Brain microvascular endothelial cell (primary cell): Measurements from ENCODE around the gene CTCF.

Experiments used
- DNase-seq: peaks from one replicate; pipeline ENCODE4 v3.0.0-alpha.2; 2020
- H3K27ac ChIP-seq: fragments of 250-450 bp; sonication (Bioruptor Pico); 2 replicates; pipeline ENCODE4 v1.5.1; 2020; ENCODE audit warnings: mild to moderate bottlenecking, moderate library complexity
- H3K27me3 ChIP-seq: fragments of 250-450 bp; sonication (Bioruptor Pico); replicated peaks from 2 replicates; pipeline ENCODE4 v1.5.1; 2020; ENCODE audit warnings: mild to moderate bottlenecking
- H3K36me3 ChIP-seq: fragments of 250-450 bp; sonication (Bioruptor Pico); replicated peaks from 2 replicates; pipeline ENCODE4 v1.5.1; 2020; ENCODE audit warnings: mild to moderate bottlenecking
- H3K4me3 ChIP-seq: 2 replicates; pipeline ENCODE4 v1.5.1; 2011; ENCODE audit warnings: low read depth, mild to moderate bottlenecking, control low read depth, low read length, moderate library complexity
- CTCF ChIP-seq: IDR thresholded peaks from 2 replicates; pipeline ENCODE4 v1.5.1; 2011; ENCODE audit warnings: low read depth, mild to moderate bottlenecking, moderate library complexity, low read length, control low read depth, inconsistent platforms; ENCODE audit errors: missing control alignments
- in situ Hi-C: cut with HindIII; loops from 2 replicates; pipeline ENCODE4 v1.10.0; 2017; ENCODE audit warnings: low sequenced_read_pairs, low pct_ligation_motif_present

Gene CTCF

GRCh38 chr16:67598527-67598926, 36.2 kb downstream of the CTCF start:
- in situ Hi-C loops: no loop called here
- no peak overlapping the region for H3K27ac ChIP-seq
- no peak for DNase-seq
- no peaks in the 10 kb centered on the region for H3K36me3 ChIP-seq
- H3K4me3 ChIP-seq: no peak overlapping the region
- H3K27me3 ChIP-seq: no peaks in the 10 kb centered on the region
- TF ChIP-seq CTCF: no peak

- H3K36me3 ChIP-seq: no peaks in the 10 kb centered on the region
- no peak overlapping the region for H3K27ac ChIP-seq
- no peak for DNase-seq
- TF ChIP-seq CTCF: no peak
- no peak overlapping the region for H3K4me3 ChIP-seq
- in situ Hi-C loops: no loop called here
- H3K27me3 ChIP-seq: no peaks in the 10 kb centered on the region
Measured at GRCh38 chr16:67605641-67606040, 43.3 kb downstream of the CTCF start.

- peaks cover 7% of the 10 kb centered on the region for H3K36me3 ChIP-seq
- no peaks in the 10 kb centered on the region for H3K27me3 ChIP-seq
Measured at GRCh38 chr16:67606632-67607031, 44.3 kb downstream of the CTCF start.

DNA sequence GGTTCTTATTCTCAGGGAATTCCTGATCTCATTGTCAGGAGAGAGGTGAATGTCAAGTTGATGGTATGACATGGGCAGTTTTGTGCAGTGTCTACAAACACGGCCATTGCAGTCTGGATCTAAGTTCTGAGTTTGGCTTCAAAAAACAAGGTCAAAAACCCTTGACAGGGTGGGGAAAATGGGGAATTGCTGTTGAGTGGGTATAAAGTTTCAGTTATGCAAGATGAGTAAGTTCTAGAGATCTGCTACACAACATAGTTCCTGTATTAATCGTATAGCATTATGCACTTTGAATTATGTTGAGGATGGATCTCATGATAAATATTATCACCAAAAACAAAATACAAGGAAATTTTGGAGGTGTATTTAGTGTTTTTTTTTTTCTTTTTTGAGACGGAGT, 46.0 kb downstream of the CTCF start:
- no peaks in the 10 kb centered on the region for H3K27me3 ChIP-seq
- no peak overlapping the region for H3K4me3 ChIP-seq
- H3K27ac ChIP-seq: no peak overlapping the region
- DNase-seq: no peak
- H3K36me3 ChIP-seq: peaks cover 10% of the 10 kb centered on the region
- in situ Hi-C loops: no loop called here
- TF ChIP-seq CTCF: no peak

More at GRCh38 chr16:67606632-67607031, 44.3 kb downstream of the CTCF start:
- DNase-seq: no peak
- Histone ChIP-seq H3K4me3 (no peak overlapping the region), H3K27ac (no peak overlapping the region)
- in situ Hi-C loops: no loop called here
- TF ChIP-seq CTCF: no peak

DNA sequence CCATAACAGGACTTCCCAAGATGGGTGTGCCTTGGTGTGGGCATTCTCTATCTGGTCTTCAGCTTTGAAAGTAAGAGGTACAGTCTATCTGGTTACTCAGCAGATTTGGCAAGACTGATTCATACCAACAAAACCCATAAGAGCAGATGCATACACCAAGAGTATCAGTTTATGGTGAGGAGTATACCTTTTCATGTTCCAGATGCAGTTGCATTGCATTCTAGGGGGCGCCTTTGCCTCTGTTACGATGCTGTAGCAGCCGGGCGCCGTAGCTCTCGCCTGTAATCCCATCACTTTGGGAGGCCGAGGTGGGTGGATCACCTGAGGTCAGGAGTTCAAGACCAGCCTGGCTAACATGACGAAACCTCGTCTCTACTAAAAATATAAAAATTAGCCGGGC, 51.5 kb downstream of the CTCF start:
- H3K36me3 ChIP-seq: peaks cover 19% of the 10 kb centered on the region
- no peak overlapping the region for H3K27ac ChIP-seq
- no peaks in the 10 kb centered on the region for H3K27me3 ChIP-seq
- in situ Hi-C loops: no loop called here
- H3K4me3 ChIP-seq: no peak overlapping the region
- no peak for DNase-seq
- TF ChIP-seq CTCF: peak; percentile 33

GRCh38 chr16:67628216-67628615, 65.9 kb downstream of the CTCF start:
- Histone ChIP-seq H3K27me3 (no peaks in the 10 kb centered on the region), H3K4me3 (no peak overlapping the region), H3K27ac (no peak overlapping the region), H3K36me3 (peaks cover 43% of the 10 kb centered on the region)
- no peak for DNase-seq
- TF ChIP-seq CTCF: no peak
- in situ Hi-C loops: no loop called here
